AG04449 (cell line): Measurements from ENCODE around the gene C12orf54.
A peak's percentile ranks its signal among the peaks of the same experiment; 100 is the strongest.

ENCODE experiments used
- CTCF ChIA-PET: fragments of 350-600 bp; formaldehyde crosslinking; extraction: SDS; loops from one replicate; lab custom pipeline; 2021; ENCODE audit warnings: antibody characterized with exemption; lab: Yijun Ruan, JAX
- POLR2A ChIA-PET: fragments of 400-600, 350-600 bp; formaldehyde crosslinking; extraction: SDS; loops from one replicate; lab custom pipeline; 2020; ENCODE audit warnings: antibody characterized with exemption, inconsistent platforms; lab: Yijun Ruan, JAX
- DNase-seq: peaks from one replicate; pipeline ENCODE4 v3.0.0-alpha.2; 2010; ENCODE audit warnings: low read depth, low spot score
- H3K4me3 ChIP-seq: 2 replicates; pipeline ENCODE4 v1.5.1; 2011; ENCODE audit warnings: low read depth, mild to moderate bottlenecking, control low read depth, low read length
- CTCF ChIP-seq: IDR thresholded peaks from one replicate; pipeline ENCODE4 v1.5.1; 2011; ENCODE audit warnings: mild to moderate bottlenecking, moderate library complexity, low read length, control low read depth, inconsistent platforms; ENCODE audit not compliant: insufficient read depth; ENCODE audit errors: missing control alignments

Gene C12orf54

DNA sequence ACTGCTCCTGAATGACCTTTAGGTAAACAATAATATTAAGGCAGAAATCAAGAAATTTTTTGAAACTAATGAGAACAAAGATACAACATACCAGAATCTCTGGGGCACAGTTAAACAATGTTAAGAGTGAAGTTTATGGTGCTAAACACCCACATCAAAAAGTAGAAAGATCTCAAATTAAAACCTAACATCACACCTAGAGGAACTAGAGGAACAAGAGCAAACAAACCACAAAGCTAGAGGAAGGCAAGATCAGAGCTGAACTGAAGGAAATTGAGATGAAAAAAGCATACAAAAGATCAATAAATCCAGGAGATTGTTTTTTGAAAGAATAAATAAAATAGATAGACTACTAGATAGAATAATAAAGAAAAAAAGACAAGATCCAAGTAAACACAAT is 50.3 kb downstream of the C12orf54 start:
- DNase-seq, result no peak
- no peak overlapping the region for H3K4me3 ChIP-seq
- no peak for TF ChIP-seq CTCF
- ChIA-PET POLR2A (no interaction called here), CTCF (interaction anchor here (0.7 to 1.6 kb wide), 2 partner anchors 11 to 87 kb away, joined by 3 to 5 read pairs; no protein-coding TSS in a partner anchor)

- ChIA-PET CTCF (no interaction called here), POLR2A (no interaction called here)
- no peak for DNase-seq
Observed at GRCh38 chr12:48536602-48537001, 54.3 kb downstream of the C12orf54 start.

DNA sequence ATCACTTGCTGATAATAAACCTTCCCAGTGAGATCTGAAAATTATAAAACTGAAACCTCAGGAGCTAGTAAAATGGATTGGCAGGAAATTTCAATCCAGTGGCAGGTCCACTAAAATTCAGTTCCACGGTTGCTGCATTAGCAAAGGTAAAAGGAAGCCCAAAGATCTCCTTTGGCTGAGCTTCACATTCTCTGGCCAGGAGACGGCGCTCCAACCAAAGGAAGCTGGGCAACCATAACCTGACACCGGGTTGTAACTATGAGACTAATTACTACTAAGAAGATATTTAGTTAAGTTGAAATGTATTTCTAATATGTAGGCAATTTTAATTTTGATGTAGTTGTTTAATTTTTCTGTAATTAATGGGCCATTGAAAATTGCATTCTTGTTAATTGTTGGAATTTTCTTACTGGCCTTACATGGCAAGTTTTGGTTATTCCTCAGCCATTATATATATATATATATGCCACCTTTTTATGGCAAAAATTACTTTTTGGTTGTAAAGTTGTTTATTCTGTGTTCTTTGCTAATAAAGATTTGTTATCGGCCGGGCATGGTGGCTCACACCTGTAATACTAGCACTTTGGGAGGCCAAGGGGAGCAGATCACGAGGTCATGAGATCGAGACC is 60.1 kb downstream of the C12orf54 start:
- TF ChIP-seq CTCF, result peak; percentile 56
- no peak overlapping the region for H3K4me3 ChIP-seq
- ChIA-PET POLR2A (no interaction called here), CTCF (interaction anchor here (0.7 to 7.6 kb wide), 11 partner anchors 9 to 275 kb away, joined by 3 to 134 read pairs (median 4); partner anchors contain the start of gene CACNB3)
- no peak for DNase-seq

More at GRCh38 chr12:48536602-48537001, 54.3 kb downstream of the C12orf54 start:
- no peak overlapping the region for H3K4me3 ChIP-seq
- TF ChIP-seq CTCF, result no peak

- ChIA-PET CTCF (interaction anchor here (7.6 kb wide), 1 partner anchor 74 kb away, joined by 134 read pairs; no protein-coding TSS in a partner anchor), POLR2A (interaction anchor here (0.6 kb wide), 1 partner anchor 246 kb away, joined by 5 read pairs; no protein-coding TSS in a partner anchor)
- no peak overlapping the region for H3K4me3 ChIP-seq
- DNase-seq, result no peak
- no peak for TF ChIP-seq CTCF
Observed at GRCh38 chr12:48545833-48546469, 63.7 kb downstream of the C12orf54 start.
